EL (cell line): ENCODE measurements around the gene ATP6V1C2.
"Not testable (repeated sequence)": the region's sequence is repeated elsewhere in the genome, so short reads cannot be mapped to it uniquely, and the experiment has no call there.

Experiments
- DNase-seq: peaks from one replicate; pipeline ENCODE4 v3.0.0-alpha.2; 2016

The ATP6V1C2 gene

DNA sequence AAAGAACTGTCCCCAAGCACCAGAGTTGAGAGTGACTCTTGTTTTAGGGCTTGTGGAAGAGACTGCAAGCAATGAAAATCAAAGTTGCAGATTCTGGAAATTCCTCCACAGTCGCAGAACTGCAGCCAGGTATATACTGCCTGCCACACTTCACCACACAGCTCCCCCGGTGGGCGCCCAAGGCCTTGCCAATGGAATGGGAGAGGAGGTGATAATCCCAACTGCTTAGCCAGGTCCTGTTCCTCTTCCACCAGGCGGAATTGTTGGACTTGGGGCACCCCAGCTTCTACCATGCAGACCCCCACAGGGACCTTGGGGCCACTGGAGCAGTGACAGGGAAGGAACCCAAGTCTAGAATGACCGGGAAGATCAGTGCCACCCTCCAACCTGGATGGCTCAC, 96.0 kb downstream of the ATP6V1C2 start:
- no peak for DNase-seq

DNA sequence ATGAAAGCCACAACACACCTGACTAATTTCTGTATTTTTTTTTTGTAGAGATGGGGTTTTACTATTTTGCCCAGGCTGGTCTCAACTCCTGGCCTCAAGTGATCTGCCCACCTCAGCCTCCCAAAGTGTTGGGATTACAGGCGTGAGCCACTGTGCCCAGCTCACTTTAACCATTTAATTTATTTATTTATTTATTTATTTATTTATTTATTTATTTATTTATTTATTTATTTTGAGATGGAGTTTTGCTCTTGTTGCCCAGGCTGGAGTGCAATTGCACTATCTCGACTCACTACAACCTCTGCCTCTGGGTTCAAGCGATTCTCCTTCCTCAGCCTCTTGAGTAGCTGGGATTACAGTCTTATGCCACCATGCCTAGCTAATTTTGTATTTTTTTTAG, 96.9 kb downstream of the ATP6V1C2 start:
- not testable (repeated sequence) for DNase-seq

DNA sequence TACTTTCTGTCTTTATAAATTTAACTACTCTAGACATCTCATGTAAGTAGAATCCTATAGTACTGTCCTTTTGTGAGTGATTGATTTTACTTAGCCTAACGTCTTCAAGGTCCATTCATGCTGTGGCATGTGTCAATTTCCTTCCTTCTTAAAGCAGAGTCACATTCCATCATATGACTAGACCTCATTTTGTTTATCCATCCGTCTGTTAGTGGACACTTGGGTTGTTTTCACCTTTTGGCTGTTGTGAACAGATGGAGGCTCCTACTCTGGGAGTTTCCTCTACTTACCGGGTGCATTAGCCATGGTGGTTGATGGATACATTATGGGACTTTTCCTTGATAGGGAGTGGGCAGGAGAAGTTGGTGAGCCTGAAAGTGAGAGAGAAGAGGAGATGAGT, 97.6 kb downstream of the ATP6V1C2 start:
- DNase-seq, result no peak

DNA sequence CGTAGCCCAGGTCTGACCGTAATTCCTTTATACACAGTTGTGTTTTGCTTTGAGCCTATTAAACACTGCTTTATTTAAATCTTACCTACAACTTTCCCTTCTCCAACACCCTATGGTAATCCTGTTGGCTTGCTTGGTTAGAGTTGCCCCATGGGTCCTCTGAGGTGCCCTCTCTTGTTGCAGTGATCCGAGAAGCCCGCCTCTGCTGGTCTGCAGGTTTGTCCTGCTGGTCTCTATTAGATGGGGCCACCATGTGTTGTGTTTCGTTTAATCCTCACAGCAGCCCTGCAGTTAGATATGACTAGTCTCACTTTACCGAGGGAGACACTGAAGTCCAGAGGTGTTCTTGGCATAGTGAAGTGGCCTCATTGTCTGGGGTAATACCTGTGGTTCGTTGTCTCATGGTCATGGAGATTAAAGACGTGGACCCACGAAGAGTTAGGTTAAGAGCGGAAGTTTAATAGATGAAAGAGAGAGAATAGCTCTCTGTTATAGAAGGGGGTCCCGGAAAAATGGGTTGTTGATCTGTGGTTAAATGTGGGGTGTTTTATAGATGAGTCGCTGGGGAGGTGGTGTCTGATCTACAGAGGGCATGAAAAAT, 98.4 kb downstream of the ATP6V1C2 start:
- DNase-seq, result no peak

DNA sequence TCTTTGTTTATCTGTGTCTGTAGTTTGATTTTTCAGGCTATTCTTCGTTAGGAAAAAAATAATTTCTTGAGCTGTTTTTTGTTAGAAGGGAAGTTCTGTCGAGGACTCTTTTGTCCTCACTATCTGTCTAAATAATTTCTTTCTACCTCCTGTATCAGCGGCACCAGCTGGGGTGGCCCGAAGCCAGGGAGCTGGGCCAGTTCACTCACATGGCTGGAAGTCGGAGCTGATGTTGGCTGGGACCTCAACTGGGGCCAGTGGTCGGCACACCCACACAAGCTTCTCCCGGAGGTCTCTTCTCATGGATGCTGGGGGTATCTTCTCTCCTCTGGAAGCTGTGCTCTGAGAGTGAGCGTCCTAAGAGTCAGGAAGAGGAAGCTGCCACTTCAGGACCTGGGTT, 99.1 kb downstream of the ATP6V1C2 start:
- no peak for DNase-seq

DNA sequence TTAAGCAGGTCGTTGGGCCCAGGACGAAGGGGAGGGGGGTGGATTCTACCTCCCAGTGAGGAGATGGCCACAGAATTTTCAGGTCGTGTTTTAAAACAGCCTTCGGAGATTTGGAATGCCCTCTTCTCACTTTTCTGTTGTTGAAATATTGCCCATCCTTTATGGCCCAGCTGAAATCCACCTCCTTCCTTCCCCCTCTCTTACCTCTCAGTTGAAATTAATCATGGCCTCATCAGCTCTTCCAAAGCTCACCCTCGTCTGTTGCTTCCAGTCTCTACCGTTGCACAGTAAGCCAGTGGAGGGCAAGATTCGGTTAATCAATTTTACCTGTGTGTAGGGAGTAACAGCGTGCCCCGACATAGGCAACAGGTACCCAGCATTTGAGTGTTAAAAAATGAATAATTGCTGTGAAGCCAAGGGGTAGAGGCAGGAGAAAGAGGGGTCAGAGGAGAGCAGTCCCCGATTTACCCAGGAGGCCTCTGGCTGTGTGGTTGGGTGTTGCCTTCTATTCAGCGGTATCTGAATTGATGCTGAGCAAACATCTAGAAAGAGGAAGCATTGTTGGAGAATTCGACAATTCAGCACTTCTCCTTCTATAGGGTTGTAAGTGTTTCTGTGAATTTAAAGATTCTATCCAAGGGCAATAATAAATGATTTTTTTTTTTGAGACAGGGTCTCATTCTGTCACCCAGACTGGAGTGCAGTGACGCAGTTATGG, 99.7 kb downstream of the ATP6V1C2 start:
- no peak for DNase-seq

DNA sequence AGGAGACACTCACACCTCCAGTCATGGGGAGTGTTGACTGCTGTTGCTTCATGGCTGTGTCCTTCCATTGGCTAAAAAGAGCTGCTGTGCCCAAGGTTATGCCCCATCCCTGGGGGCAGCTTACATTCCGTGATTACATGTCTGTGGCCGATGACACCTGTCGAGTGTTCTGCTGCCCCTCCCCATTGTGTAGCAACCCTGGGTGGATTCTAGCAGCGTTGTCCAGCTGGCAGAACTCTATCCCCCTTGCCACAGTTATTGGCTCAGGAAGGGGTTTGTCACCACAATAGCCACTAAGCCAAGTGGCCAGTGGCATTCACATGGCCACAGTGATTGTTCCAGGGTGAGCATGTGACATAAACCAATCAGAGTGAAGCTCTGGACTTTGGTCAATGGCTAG, 102.8 kb downstream of the ATP6V1C2 start:
- DNase-seq, result no peak

DNA sequence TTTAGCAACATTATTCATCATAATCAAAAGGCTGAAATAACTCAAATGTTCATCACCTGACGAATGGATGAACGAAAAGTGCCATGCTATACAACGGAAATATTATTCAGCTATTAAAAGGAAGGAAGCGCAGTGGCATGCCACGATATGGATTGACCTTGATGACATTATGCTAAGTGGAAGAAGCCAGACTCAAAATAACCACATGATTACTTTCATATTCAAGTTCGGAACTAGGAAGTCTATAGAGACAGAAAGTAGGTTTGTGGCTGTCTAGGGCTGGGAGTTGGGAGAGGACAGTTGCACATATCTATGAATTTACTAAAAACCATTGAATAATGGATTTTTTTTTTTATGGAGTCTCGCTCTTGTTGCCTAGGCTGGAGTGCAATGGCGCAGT, 104.6 kb downstream of the ATP6V1C2 start:
- no peak for DNase-seq

DNA sequence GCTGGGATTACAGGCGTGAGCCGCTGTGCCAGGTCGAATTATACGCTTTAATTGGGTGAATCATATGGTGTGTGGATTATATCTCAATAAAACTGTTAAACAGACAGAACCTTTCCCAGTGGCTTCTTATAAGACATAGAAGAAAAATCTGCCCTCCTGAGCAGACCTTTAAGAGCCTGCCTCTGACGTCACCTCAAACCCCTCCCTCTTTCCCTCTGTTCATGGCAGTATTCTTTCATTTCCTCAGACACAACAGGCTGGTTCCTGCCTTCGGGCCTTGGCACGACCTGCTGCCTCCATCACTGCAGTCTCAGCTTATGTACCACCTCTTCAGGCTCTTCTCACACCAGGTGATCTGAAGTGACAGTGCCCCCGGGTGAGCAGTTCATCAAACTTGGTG, 105.2 kb downstream of the ATP6V1C2 start:
- no peak for DNase-seq

DNA sequence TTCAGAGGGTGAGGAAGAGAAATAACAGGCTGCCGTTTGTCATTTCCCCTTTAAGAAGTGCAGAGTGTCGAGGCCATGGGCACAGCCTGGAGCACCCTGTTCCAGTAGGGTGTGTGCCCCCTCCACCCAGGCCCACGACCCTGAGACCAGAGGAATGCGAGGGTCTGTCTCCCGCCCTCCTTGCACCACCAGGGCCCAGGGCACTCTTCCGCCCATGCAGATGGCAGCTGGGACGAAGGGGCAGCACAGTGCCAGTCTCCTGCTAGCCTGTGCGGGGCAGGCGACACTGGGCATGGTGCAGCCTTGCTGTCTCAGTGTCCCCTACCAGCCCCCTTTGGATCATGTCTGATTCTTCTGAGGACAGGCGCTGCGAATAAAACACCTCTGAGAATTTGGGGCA, 106.9 kb downstream of the ATP6V1C2 start:
- DNase-seq, result no peak

DNA sequence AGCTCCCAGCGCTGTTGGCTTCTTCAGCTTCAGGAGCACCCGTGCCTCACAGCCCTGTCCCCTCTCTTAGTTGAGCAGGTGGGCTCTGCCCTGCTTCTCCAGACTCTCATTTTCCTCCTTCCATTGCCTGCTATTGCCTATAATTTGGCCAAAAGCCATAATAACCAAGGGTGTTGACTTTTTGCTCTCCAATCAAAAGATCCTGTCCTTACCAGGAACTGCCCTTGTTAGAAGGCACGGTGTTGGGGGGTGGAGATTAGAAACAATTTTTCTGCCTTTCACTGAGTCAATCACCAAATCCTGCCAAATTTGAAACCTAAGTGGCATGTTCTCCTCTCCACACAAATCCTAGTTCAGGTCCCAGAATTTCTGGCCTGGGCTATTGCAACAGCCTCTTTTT, 107.9 kb downstream of the ATP6V1C2 start:
- no peak for DNase-seq

DNA sequence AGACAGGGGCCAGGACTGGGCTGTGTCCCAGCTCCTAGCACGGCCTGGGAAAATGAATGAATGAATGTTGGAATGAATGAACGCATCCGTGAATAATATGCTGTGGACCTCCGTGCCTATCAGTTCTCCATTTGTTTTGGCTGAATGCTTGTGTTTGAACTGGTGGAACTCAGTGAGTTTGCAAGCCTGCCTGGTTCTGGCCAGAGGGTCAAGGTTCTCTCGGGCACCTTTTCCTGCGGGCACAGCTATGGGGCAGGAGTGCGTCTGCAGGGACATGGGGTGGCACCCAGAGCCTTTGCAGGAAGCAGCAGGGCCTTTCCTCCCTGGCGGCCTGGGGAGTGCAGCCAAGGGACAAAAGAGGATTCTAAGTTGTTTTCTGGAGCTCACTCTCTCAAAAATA, 108.8 kb downstream of the ATP6V1C2 start:
- no peak for DNase-seq

DNA sequence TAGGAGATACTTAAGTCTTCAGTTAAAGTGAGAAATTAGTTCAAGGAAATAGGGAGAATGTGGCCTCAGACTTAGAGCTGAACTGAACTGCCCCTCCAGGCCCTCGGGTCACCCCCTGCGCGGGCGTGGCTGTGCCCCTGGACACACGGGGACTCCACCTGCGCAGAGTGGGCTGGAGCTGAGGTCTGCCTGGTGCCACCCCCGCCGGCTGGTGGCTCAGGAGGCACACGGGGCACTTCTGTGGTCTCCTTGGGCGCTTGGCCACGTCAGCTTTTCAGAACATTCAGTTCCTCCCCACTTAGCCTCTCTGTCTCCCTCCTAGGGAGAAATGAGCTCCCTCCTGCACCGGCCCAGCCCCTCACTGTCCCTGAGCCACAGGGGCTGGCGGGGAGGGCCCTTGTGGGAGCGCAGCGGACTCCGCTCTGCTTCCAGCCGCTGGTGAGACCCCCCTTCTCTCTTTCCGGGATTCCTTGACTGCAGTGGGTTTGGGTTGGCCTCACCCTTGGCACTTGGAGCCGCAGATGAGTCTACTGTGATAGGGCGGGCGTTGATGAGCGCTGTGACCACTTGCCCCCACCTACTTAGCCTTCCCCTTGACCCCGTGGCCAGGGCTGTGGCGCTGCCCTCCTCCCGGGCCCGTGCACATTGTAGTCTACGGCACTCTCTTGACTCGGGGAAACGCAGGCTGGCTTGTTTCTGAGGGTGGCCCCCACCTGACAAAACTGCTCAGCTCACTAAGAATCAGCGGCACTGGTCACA, 109.4 kb downstream of the ATP6V1C2 start:
- no peak for DNase-seq

DNA sequence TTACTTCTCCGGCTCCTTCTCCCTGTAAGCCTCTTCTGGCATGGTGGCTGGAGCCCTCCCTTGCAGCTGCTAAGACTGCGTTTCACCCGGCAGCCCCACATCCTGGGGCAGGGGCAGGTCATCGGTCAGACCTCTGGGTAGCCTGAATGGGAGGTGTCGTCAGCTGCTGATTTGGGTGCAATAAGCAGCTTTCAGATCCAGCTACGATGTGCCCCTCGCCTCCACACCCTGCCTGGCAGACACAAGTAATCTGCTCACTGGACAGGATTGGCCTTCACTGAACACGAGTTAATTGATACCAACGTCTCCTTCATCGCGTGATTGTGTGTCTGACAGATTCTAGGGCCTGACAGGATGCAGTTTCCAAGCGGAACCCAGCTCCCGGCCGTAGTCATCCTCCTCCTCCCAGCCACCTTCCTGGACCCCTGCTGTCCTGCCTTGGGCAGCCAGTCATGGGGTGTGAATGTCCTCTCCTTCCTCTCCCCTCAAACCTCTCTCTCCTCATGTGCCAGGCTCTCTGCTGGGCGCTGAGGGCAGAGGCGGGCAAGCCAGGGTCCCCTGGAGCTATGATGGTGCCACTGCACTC, 110.1 kb downstream of the ATP6V1C2 start:
- DNase-seq, result no peak

DNA sequence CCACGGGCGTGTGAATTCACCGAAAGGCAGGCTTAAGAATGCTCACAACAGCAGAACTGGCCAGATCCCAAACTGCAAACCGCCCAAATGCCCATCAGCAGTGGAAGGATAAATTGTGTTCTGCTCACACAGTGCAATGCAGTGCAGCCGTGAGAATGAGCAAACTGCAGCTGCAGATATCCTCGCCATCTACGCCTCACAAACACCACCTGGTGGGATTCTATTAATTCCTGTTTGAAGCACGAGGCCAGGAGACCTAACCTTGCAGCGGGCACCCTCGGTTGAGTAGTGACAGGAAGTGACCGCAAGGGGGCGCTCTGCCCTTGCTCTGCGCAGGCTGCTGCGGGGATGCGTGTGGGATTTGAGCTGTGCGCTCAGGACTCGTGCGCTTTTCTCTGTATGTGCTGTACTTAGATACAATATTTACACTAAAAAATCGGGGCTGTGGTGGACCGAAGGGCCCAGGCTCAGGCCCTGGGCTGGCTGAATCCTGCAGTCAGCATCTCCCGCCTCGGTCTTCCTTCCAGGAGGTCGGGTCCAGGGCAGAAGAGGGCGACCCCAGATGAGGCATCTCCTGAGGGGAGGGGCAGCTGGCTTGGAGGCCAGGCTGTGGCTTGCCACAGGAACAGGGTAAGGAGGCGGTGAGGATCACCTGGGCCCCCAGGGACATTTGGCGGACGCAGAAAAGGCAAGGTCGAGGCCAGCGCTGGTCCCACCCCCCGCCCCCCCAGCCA, 110.9 kb downstream of the ATP6V1C2 start:
- DNase-seq, result peak; percentile 68

DNA sequence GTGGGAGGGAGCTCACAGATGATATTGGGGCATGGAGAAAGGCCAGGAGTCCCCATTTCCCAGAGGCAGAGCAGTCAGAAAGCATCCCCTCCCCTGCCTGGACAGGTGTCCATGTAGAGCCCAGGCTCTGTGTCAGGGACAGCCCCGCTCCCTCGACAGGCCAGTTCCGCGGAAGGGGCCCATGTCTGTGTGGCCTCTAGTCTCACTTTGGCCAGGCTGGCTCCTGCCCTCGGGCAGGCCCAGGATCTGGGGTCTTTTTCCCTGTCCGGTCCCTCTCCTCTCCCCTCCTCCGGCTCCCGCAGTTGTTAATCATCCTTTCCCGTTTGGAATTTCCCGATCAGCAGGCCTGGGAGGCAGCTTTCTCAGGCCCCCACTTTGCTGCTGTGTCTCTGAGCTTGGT, 111.6 kb downstream of the ATP6V1C2 start:
- DNase-seq, result no peak

DNA sequence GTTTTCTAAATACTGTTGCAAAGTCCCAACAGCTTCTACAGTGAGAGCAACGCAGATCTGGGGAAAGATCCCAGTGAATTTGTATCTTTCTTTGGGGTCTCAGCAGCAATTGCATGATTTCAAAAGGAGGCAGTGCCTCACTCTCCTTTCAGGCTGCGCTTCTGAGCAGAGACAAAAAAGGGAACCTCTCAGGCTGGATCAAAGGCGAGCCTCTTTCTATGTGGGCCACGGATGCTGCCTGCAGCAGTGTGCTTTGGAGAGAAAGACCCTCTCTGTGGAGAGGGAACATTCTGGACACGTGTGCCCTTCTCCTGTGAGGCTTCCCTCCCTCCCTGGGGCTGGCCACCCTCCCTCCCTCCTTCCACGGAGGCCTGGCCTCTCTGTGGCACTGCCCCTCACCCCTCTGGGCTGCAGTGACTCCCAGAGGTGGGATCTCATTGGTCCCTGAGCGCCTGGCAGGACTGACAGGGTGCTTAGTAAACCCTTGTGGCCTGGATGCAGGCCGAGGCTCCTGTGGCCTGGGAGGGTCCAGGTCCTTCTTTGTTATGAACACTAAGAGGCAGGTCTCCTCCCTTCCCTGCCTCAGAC, 112.7 kb downstream of the ATP6V1C2 start:
- no peak for DNase-seq
